Activated CD4-positive, alpha-beta T cell treated with anti-CD3 and anti-CD28 coated beads, Interleukin-2, amount 50 U/mL, for 1 hour (primary cell): ENCODE measurements around the gene CSF2RB.

Experiments used
- DNase-seq: peaks from one replicate; pipeline ENCODE4 v3.0.0-alpha.2; 2020

Gene CSF2RB

GRCh38 chr22:36913427-36914389, at the start of gene CSF2RB:
TSS of gene CSF2RB (plus strand) at chr22:36913628. CDS start at chr22:36922208, 8,580 bp downstream.
- no peak for DNase-seq

GRCh38 chr22:36863979-36864378, 49.4 kb upstream of the CSF2RB start:
- DNase-seq = no peak

GRCh38 chr22:36864454-36865215, 48.8 kb upstream of the CSF2RB start:
- no peak for DNase-seq

- no peak for DNase-seq
Observed at GRCh38 chr22:36865346-36865745, 48.1 kb upstream of the CSF2RB start.

- DNase-seq = no peak
Observed at GRCh38 chr22:36867695-36868094, 45.7 kb upstream of the CSF2RB start.

GRCh38 chr22:36868546-36869181, 44.8 kb upstream of the CSF2RB start:
- DNase-seq = no peak

- no peak for DNase-seq
Observed at GRCh38 chr22:36870250-36870649, 43.2 kb upstream of the CSF2RB start.

- DNase-seq = no peak
Observed at GRCh38 chr22:36871669-36872081, 41.8 kb upstream of the CSF2RB start.

- no peak for DNase-seq
Observed at GRCh38 chr22:36872084-36872483, 41.3 kb upstream of the CSF2RB start.

- DNase-seq = no peak
Observed at GRCh38 chr22:36872866-36873498, 40.4 kb upstream of the CSF2RB start.

GRCh38 chr22:36873614-36874308, 39.7 kb upstream of the CSF2RB start:
- no peak for DNase-seq

GRCh38 chr22:36874309-36874696, 39.1 kb upstream of the CSF2RB start:
- DNase-seq = no peak

- DNase-seq = no peak
Observed at GRCh38 chr22:36874736-36875135, 38.7 kb upstream of the CSF2RB start.

- no peak for DNase-seq
Observed at GRCh38 chr22:36875741-36876140, 37.7 kb upstream of the CSF2RB start.

- no peak for DNase-seq
Observed at GRCh38 chr22:36879775-36880174, 33.7 kb upstream of the CSF2RB start.

GRCh38 chr22:36881504-36882245, 31.8 kb upstream of the CSF2RB start:
- DNase-seq = no peak

GRCh38 chr22:36884349-36885158, 28.9 kb upstream of the CSF2RB start:
- DNase-seq = no peak

- DNase-seq = no peak
Observed at GRCh38 chr22:36885474-36885873, 28.0 kb upstream of the CSF2RB start.

- no peak for DNase-seq
Observed at GRCh38 chr22:36886016-36886415, 27.4 kb upstream of the CSF2RB start.

GRCh38 chr22:36887162-36887561, 26.3 kb upstream of the CSF2RB start:
- no peak for DNase-seq

- DNase-seq = no peak
Observed at GRCh38 chr22:36891646-36892045, 21.8 kb upstream of the CSF2RB start.
